Central memory CD8-positive, alpha-beta T cell (primary cell): ENCODE data around the gene SV2A.
"Not testable (repeated sequence)": the region's sequence is repeated elsewhere in the genome, so short reads cannot be mapped to it uniquely, and the experiment has no call there.

Experiments
- ATAC-seq: fragments of 150-1000 bp; cut with Tn5 transposase; replicated peaks from 2 replicates; pipeline ENCODE4 v1.10.0; 2022; ENCODE audit warnings: mild to moderate bottlenecking, moderate FRiP score, moderate number of reproducible peaks; ENCODE audit not compliant: poor library complexity, severe bottlenecking; ENCODE audit errors: extremely low read depth
- DNase-seq, 2 donors: peaks; one replicate each; pipeline ENCODE4 v3.0.0; 2021; ENCODE audit warnings: low spot score in 2 of 2
- H3K27ac Mint-ChIP-seq: one replicate; pipeline ENCODE4 v1.8.0; 2022; ENCODE audit warnings: low read depth, mild to moderate bottlenecking, moderate library complexity, mixed read lengths
- H3K27me3 Mint-ChIP-seq: one replicate; pipeline ENCODE4 v1.8.0; 2022; ENCODE audit warnings: mixed read lengths
- H3K36me3 Mint-ChIP-seq: one replicate; pipeline ENCODE4 v1.8.0; 2022; ENCODE audit warnings: mild to moderate bottlenecking, moderate library complexity, mixed read lengths; ENCODE audit not compliant: insufficient read depth
- H3K4me1 Mint-ChIP-seq: one replicate; pipeline ENCODE4 v1.8.0; 2022; ENCODE audit warnings: mixed read lengths
- H3K4me3 Mint-ChIP-seq: one replicate; pipeline ENCODE4 v1.8.0; 2022; ENCODE audit warnings: mild to moderate bottlenecking, moderate library complexity, mixed read lengths
- H3K9me3 Mint-ChIP-seq: one replicate; pipeline ENCODE4 v1.8.0; 2022; ENCODE audit warnings: mixed read lengths

Gene SV2A, protein sequence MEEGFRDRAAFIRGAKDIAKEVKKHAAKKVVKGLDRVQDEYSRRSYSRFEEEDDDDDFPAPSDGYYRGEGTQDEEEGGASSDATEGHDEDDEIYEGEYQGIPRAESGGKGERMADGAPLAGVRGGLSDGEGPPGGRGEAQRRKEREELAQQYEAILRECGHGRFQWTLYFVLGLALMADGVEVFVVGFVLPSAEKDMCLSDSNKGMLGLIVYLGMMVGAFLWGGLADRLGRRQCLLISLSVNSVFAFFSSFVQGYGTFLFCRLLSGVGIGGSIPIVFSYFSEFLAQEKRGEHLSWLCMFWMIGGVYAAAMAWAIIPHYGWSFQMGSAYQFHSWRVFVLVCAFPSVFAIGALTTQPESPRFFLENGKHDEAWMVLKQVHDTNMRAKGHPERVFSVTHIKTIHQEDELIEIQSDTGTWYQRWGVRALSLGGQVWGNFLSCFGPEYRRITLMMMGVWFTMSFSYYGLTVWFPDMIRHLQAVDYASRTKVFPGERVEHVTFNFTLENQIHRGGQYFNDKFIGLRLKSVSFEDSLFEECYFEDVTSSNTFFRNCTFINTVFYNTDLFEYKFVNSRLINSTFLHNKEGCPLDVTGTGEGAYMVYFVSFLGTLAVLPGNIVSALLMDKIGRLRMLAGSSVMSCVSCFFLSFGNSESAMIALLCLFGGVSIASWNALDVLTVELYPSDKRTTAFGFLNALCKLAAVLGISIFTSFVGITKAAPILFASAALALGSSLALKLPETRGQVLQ

DNA sequence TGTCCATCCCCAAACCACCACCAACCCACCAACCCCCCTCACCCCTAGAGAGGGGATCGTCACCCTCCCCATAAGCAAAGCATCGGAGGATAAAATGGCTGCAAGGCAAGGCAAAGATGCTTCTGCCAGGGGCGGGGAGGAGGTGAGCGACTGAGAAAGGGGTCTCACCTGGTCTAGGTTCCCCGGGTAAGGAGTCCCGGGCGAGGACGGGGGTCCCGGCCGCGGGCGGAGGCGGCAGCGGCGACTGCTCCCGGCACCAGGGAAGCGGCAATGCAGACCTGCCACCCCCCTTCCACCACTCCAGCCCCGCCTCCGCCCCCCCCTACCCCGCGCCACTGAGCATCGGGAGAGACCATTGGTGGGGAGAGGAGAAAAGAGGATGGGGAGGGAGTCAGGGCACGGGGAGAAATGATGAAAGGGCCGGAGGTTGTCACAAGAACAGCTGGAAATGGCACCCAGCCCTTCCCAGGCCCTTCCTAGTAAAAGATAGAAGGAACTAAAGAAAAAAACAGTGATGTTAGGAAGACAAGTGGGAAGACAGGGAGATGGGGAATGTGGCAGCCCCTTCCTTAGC lies at the start of gene SV2A:
SV2A (minus strand) TSS at position 274 of the 574 bp plus-strand sequence. CDS start 4,004 bp downstream, outside the sequence.
- H3K9me3 Mint-ChIP-seq: no peaks in the 10 kb centered on the region
- peaks cover 23% of the 10 kb centered on the region for H3K4me1 Mint-ChIP-seq
- peak; percentile 71 for ATAC-seq
- peak within 1 kb of the TSS; percentile 63 for H3K27ac Mint-ChIP-seq
- H3K36me3 Mint-ChIP-seq: peaks cover 8% of the 10 kb centered on the region
- no peak for DNase-seq
- H3K4me3 Mint-ChIP-seq: peak within 1 kb of the TSS; percentile 80
- no peaks in the 10 kb centered on the region for H3K27me3 Mint-ChIP-seq

DNA sequence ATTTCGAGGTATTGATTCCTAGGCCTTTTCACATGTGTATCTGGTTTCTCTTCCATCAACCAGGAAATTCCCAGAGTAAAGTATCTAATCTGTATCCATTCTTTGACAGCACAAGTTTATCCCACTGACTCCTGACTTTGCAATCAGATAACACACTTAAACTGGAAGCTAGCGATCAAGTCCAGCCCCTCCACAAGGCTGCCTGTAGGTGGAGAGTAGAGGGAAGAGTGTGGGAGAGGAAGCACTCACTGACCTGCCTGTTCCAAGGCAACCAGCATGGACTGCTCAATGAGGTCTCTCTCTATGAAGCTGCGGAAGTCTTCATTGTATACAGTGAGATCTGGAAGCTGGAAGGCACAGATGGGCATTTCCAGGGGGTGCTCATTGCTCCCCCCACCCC lies 49.4 kb upstream of the SV2A start:
- no peak for ATAC-seq
- Mint-ChIP-seq H3K4me1 (peaks cover 4% of the 10 kb centered on the region), H3K36me3 (peaks cover 16% of the 10 kb centered on the region)

DNA sequence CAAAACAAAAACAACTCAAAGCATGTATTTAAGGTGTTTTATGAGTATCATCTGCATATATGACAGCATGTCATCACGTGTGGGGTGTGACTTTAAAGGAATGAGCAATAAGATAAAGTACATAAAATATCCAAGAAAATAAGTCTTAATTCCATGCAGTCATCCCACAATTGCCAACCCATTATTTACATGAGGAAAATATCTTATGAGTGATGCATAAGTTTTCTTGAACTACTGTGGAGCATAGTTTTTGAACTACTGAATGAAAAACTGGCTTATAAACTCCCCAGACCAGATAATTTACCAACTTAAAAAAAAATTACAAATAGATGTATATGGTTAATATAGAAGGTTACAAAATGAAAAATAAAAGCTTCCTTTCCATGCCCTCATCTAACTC lies 48.8 kb upstream of the SV2A start:
- ATAC-seq: no peak

More for the DNA sequence above, 49.4 kb upstream of the SV2A start:
- DNase-seq: no peak
- Mint-ChIP-seq H3K9me3 (no peaks in the 10 kb centered on the region), H3K27ac (no peak overlapping the region), H3K27me3 (no peaks in the 10 kb centered on the region), H3K4me3 (no peak overlapping the region)

DNA sequence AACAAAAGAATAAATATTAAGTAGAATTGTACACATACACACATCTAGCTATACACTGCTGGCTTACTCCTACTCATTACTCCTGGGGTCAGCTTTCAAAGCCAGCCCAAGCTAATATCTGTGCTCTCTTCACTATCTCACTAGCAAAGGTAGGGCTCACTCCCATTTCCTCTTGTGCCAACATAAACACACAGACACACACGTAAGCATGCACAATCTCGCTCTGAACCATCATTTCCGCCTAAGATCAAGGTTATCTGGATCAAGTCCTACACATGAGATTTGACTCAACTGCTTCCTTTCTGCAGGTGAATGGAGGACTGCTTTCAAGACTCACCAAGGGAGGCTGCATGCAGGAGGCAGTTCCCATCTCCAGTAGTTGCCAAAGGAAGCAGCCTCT lies 47.8 kb upstream of the SV2A start:
- peaks cover 11% of the 10 kb centered on the region for H3K4me1 Mint-ChIP-seq
- no peak overlapping the region for H3K4me3 Mint-ChIP-seq
- H3K27ac Mint-ChIP-seq: no peak overlapping the region
- peaks cover 20% of the 10 kb centered on the region for H3K36me3 Mint-ChIP-seq
- ATAC-seq (no peak), DNase-seq (no peak)
- H3K27me3 Mint-ChIP-seq: no peaks in the 10 kb centered on the region
- no peaks in the 10 kb centered on the region for H3K9me3 Mint-ChIP-seq

More for the DNA sequence above, 48.8 kb upstream of the SV2A start:
- Mint-ChIP-seq H3K4me3 (no peak overlapping the region), H3K4me1 (peaks cover 10% of the 10 kb centered on the region), H3K36me3 (peaks cover 16% of the 10 kb centered on the region), H3K9me3 (no peaks in the 10 kb centered on the region), H3K27me3 (no peaks in the 10 kb centered on the region), H3K27ac (no peak overlapping the region)
- no peak for DNase-seq

DNA sequence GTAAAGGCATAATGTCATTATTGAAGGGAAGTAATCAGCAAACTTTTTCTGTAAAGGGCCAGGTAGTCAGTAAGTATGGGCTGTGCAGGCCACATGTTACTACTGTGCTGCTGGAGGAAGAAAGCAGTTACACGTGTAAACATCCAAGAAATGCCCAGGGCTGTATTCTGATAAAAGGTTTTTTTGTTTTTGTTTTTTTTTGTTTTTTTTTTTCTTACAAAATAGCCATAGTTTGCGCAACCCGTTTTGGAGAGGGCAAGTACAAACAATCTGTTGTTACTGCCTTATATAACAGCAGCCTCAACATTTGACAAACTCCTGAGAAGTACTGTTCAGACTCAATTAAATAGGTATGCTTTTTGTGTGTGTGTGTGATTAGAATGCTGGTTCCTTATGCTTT lies 45.7 kb upstream of the SV2A start:
- Mint-ChIP-seq H3K36me3 (peaks cover 23% of the 10 kb centered on the region), H3K27me3 (no peaks in the 10 kb centered on the region), H3K27ac (peak overlapping the region; percentile 82), H3K9me3 (no peaks in the 10 kb centered on the region), H3K4me3 (no peak overlapping the region), H3K4me1 (peaks cover 11% of the 10 kb centered on the region)
- ATAC-seq (no peak), DNase-seq (no peak)

DNA sequence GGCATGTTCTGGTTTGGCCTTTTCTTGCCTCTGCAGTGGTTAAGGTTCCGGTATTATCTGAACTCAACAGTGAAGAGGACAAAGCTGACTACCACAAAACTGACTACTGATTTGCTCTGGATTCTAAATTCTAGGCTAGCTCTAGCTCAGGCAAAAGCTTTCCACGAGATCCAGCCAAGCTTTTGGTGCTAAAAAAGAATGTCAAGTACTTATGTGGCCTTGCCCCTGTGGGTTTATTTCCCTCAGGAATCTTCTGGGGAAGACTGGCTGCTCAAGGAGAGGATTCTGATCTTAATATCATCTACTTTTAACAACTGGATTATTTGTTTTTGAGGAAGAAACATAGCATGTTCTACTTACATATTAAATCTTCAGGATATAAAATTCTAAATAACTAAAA lies 45.1 kb upstream of the SV2A start:
- peaks cover 11% of the 10 kb centered on the region for H3K4me1 Mint-ChIP-seq
- H3K36me3 Mint-ChIP-seq: peaks cover 23% of the 10 kb centered on the region
- DNase-seq (no peak), ATAC-seq (no peak)
- no peaks in the 10 kb centered on the region for H3K27me3 Mint-ChIP-seq
- no peak overlapping the region for H3K4me3 Mint-ChIP-seq
- peak overlapping the region; percentile 82 for H3K27ac Mint-ChIP-seq
- no peaks in the 10 kb centered on the region for H3K9me3 Mint-ChIP-seq

DNA sequence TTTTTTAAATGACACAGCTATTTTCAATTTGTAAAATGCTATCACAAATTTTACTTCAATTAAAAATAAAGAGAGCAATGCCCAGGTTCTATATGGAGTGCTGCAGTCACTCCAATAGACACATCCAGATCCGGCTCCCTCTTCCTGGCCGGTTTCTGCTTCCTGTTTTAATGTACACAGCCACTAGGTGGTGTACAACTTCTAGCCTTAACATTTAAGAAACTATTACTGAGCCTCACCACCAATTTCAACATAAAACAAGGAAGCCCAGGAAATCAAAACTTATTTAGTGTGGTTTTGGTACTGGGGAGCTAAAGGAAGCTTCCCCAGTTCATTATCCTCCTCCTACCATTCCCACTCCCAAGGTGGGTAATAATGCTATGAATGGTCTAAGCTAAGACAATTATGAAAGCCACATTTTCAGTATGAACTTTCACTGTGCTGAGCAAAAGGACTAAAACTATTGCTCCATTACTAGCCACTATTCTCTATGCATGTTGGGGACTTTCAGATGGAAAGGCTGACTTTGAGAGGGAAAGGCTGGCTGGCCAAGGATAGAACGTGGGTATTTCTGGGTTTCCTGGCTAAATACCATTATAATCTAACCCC lies 44.5 kb upstream of the SV2A start:
- Mint-ChIP-seq H3K9me3 (no peaks in the 10 kb centered on the region), H3K4me1 (peaks cover 11% of the 10 kb centered on the region), H3K27ac (peak overlapping the region; percentile 13), H3K4me3 (no peak overlapping the region), H3K27me3 (no peaks in the 10 kb centered on the region), H3K36me3 (peaks cover 23% of the 10 kb centered on the region)
- DNase-seq (peak in 1 of 2 donors; percentile 26), ATAC-seq (no peak)

DNA sequence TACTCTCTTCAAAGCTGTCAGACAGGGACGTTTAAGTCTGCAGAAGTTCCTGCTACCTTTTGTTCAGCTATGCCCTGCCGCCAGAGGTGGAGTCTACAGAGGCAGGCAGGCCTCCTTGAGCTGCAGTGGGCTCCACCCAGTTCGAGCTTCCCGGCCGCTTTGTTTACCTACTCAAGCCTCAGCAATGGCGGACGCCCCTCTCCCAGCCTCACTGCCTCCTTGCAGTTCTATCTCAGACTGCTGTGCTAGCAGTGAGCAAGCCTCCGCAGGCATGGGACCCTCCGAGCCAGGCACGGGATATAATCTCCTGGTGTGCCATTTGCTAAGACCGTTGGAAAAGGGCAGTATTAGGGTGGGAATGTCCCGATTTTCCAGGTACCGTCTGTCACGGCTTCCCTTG lies 39.9 kb upstream of the SV2A start:
- Mint-ChIP-seq H3K36me3 (peaks cover 20% of the 10 kb centered on the region), H3K4me1 (peaks cover 11% of the 10 kb centered on the region)
- H3K27me3 Mint-ChIP-seq, ATAC-seq, H3K27ac Mint-ChIP-seq, DNase-seq, H3K9me3 Mint-ChIP-seq, H3K4me3 Mint-ChIP-seq: not testable (repeated sequence)

DNA sequence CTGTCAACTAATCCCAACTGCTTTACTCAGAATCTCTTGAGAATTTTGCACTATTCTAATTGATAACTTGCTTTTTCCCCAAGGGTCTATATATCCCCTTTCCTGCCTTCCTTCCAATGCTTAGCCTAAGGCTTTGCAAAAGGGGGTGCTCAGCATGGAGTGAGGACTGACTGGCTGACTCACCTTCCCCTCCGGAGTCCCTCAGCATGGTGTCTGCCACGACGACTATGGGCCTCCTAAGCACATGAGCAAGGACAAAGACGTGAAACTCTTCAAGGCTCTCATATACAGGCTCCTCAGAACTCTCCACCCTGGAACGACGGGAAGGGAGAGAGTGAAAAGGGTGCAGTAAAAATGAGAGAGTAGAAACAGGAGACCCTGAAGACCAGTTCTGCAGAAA lies 32.3 kb upstream of the SV2A start:
- Mint-ChIP-seq H3K27me3 (no peaks in the 10 kb centered on the region), H3K4me1 (no peaks in the 10 kb centered on the region), H3K4me3 (no peak overlapping the region), H3K9me3 (no peaks in the 10 kb centered on the region), H3K27ac (no peak overlapping the region), H3K36me3 (peaks cover 30% of the 10 kb centered on the region)
- DNase-seq (no peak), ATAC-seq (no peak)

DNA sequence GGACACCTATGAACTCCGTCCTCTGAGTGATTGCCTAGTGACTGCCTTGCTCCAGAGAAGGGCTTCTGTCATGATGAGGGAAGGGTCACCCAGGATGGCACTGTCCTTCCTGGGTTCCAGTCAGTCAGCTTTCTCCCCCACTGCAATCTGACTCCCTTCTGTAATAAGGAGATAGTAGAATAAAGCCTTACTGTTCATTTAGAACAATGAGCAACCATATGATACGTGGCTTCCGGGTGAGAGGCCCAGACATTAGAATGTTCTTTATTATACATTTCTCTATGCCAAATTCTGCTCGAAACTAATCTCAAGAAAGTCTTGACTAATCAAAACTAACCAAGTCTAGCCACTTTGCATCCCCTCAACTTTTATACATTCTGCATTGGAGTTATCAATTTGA lies 27.6 kb upstream of the SV2A start:
- no peak for ATAC-seq
- Mint-ChIP-seq H3K4me1 (no peaks in the 10 kb centered on the region), H3K4me3 (no peak overlapping the region), H3K9me3 (no peaks in the 10 kb centered on the region), H3K27me3 (no peaks in the 10 kb centered on the region), H3K36me3 (peaks cover 23% of the 10 kb centered on the region), H3K27ac (no peak overlapping the region)
- no peak for DNase-seq

DNA sequence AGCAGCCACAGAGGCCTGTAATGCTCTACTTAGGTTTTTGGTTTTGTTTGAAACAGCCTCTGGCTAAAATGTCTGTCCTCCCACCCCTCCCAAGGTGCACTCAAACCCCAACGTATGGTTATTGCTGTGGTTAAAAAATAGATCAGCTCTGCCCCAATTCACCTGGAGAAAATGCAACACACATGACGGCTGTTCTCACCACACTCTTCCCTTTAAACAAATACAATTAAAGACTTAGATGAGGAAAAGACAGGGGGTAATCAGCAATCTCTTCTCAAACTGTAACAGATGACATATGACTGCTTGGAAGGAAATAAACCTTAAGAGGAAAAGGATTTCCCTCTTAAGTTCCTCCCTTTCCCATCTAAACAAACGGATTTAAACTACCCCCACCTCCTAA lies 25.2 kb upstream of the SV2A start:
- H3K4me3 Mint-ChIP-seq: no peak overlapping the region
- H3K27ac Mint-ChIP-seq: peak overlapping the region; percentile 82
- peaks cover 6% of the 10 kb centered on the region for H3K4me1 Mint-ChIP-seq
- no peaks in the 10 kb centered on the region for H3K9me3 Mint-ChIP-seq
- H3K36me3 Mint-ChIP-seq: peaks cover 16% of the 10 kb centered on the region
- ATAC-seq (no peak), DNase-seq (no peak)
- no peaks in the 10 kb centered on the region for H3K27me3 Mint-ChIP-seq

DNA sequence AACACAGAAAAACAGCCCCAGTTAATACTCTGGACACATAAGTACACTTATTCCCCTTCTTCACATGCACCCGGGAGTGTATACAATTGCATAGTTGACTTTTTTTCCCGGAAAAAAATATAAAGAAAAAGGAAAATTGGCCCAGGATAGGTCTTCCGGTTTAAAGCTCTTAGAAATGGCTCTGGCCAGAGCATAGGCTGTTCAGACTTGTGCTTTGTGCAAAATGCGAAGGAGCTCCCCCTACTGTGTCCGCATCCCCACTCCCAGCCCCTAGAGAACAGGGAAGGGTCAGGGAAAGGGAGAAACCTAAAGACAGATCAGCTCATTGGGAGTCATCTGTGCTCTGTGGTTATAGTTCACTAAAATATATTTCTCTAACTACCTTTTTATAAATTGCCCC lies 24.6 kb upstream of the SV2A start:
- H3K9me3 Mint-ChIP-seq: no peaks in the 10 kb centered on the region
- H3K4me1 Mint-ChIP-seq: peaks cover 6% of the 10 kb centered on the region
- DNase-seq: no peak

More for the DNA sequence above, 24.6 kb upstream of the SV2A start:
- no peaks in the 10 kb centered on the region for H3K27me3 Mint-ChIP-seq
- H3K4me3 Mint-ChIP-seq: no peak overlapping the region
- H3K27ac Mint-ChIP-seq: no peak overlapping the region
- H3K36me3 Mint-ChIP-seq: peaks cover 15% of the 10 kb centered on the region
- no peak for ATAC-seq
